Coronary artery (tissue), 2 donors: Measurements from ENCODE around the gene MPND.

Experiments used
- DNase-seq: peaks from one replicate; pipeline ENCODE4 v3.0.0-alpha.2; 2017; ENCODE audit warnings: low spot score
- H3K27ac ChIP-seq, 2 donors: fragments of 200-600 bp; sonication (generic); one replicate each; pipeline ENCODE4 v1.5.1; 2016 to 2019
- H3K4me3 ChIP-seq: fragments of 200-600 bp; sonication (generic); 2 replicates; pipeline ENCODE4 v1.5.1; 2016; ENCODE audit warnings: mild to moderate bottlenecking, moderate library complexity
- CTCF ChIP-seq: fragments of 200-600 bp; sonication (generic); IDR thresholded peaks from one replicate; pipeline ENCODE4 v1.5.1; 2019; ENCODE audit warnings: antibody characterized with exemption

The MPND gene

GRCh38 chr19:4400135-4400936 is 57.0 kb downstream of the MPND start, which contains the start of gene SH3GL1:
Gene SH3GL1 (minus strand): TSS chr19:4400547. CDS start chr19:4400368, 179 bp downstream.
- Histone ChIP-seq H3K4me3 (peak within 1 kb of the TSS; percentile 98), H3K27ac (peak within 1 kb of the TSS; percentile 92 to 97)
- peak; percentile 89 for TF ChIP-seq CTCF
- DNase-seq, result peak; percentile 94

GRCh38 chr19:4401769-4402170 is 58.4 kb downstream of the MPND start:
- no peak for TF ChIP-seq CTCF
- no peak for DNase-seq
- H3K4me3 ChIP-seq, result peak overlapping the region; percentile 79
- H3K27ac ChIP-seq, result peak overlapping the region; percentile 89 to 92

GRCh38 chr19:4402171-4403004 is 59.0 kb downstream of the MPND start, which contains the start of gene CHAF1A:
Gene CHAF1A (plus strand): TSS chr19:4402640. CDS start chr19:4402763, 123 bp downstream.
- Histone ChIP-seq H3K27ac (peak within 1 kb of the TSS; percentile 89 to 92), H3K4me3 (peak within 1 kb of the TSS; percentile 79)
- TF ChIP-seq CTCF, result no peak
- DNase-seq, result peak; percentile 100

- peak overlapping the region; percentile 89 to 92 for H3K27ac ChIP-seq
- no peak for TF ChIP-seq CTCF
- peak overlapping the region; percentile 79 for H3K4me3 ChIP-seq
- no peak for DNase-seq
These were observed 59.8 kb downstream of the MPND start for GRCh38 chr19:4403005-4403761.

- Histone ChIP-seq H3K4me3 (no peak overlapping the region), H3K27ac (no peak overlapping the region)
- no peak for TF ChIP-seq CTCF
- no peak for DNase-seq
These were observed 62.6 kb downstream of the MPND start for GRCh38 chr19:4405977-4406376.

- H3K4me3 ChIP-seq, result no peak overlapping the region
- H3K27ac ChIP-seq, result no peak overlapping the region
- DNase-seq, result no peak
- TF ChIP-seq CTCF, result no peak
These were observed 63.3 kb downstream of the MPND start for GRCh38 chr19:4406626-4407025.
